Measurements from ENCODE around the gene RALGAPB.
"Not testable (repeated sequence)": the region's sequence is repeated elsewhere in the genome, so short reads cannot be mapped to it uniquely, and the experiment has no call there.

Gene RALGAPB

GRCh38 chr20:38441110-38441509 is 31.5 kb upstream of the RALGAPB start:
- H3K18ac ChIP-seq (ENCODE audit: low read depth in 1 of 2, low read length in 2 of 2); H2BK15ac ChIP-seq (ENCODE audit: low read depth, poor library complexity, severe bottlenecking); H3K4me3 ChIP-seq (ENCODE audit: insufficient read depth in 1 of 2, low read depth in 1 of 2, low read length in 2 of 2); DNase-seq; H3K36me3 ChIP-seq (ENCODE audit: control insufficient read depth in 1 of 2, insufficient read depth in 2 of 2, low read depth in 1 of 2, low read length in 2 of 2); H3K9me3 ChIP-seq (ENCODE audit: control insufficient read depth, low read length); H2AK5ac ChIP-seq (ENCODE audit: low read length, severe bottlenecking); H3K4me2 ChIP-seq (ENCODE audit: low read length, poor library complexity, severe bottlenecking); H2BK5ac ChIP-seq (ENCODE audit: low read depth, low read length, poor library complexity, severe bottlenecking); H2AFZ ChIP-seq (ENCODE audit: low read depth, low read length); H3K27me3 ChIP-seq (ENCODE audit: control insufficient read depth in 1 of 2, insufficient read depth in 1 of 2, low read length in 2 of 2); H3K4ac ChIP-seq (ENCODE audit: low read depth in 1 of 2, low read length in 2 of 2); H3K79me1 ChIP-seq (replicated peaks; ENCODE audit: low read length, poor library complexity, severe bottlenecking); H3K14ac ChIP-seq (ENCODE audit: low read length in 2 of 2); H2BK12ac ChIP-seq (ENCODE audit: low read length in 2 of 2); H4K8ac ChIP-seq (ENCODE audit: low read length); H4K91ac ChIP-seq (ENCODE audit: low read length); H3K4me1 ChIP-seq (ENCODE audit: control insufficient read depth, insufficient read depth, low read depth, low read length); H3K27ac ChIP-seq (ENCODE audit: low read length, poor library complexity, severe bottlenecking); H3K9ac ChIP-seq (ENCODE audit: low read length); H3K23ac ChIP-seq (ENCODE audit: low read length in 2 of 2); H2BK120ac ChIP-seq (ENCODE audit: low read depth, low read length): not testable (repeated sequence)
- 98% methylated on average over 4 of the region's 8 CpGs for WGBS

- H3K4me3 ChIP-seq (ENCODE audit: insufficient read depth in 1 of 2, low read depth in 1 of 2, low read length in 2 of 2): no peak overlapping the region
- no peak overlapping the region for H3K27ac ChIP-seq (ENCODE audit: low read length, poor library complexity, severe bottlenecking)
- H2BK15ac ChIP-seq (ENCODE audit: low read depth, poor library complexity, severe bottlenecking): no peak overlapping the region
- no peak overlapping the region for H2BK120ac ChIP-seq (ENCODE audit: low read depth, low read length)
- no peak overlapping the region for H4K91ac ChIP-seq (ENCODE audit: low read length)
- peaks cover 4% of the 10 kb centered on the region for H3K79me1 ChIP-seq (replicated peaks; ENCODE audit: low read length, poor library complexity, severe bottlenecking)
- 83% methylated on average over 9 of the region's 9 CpGs for WGBS
- no peak overlapping the region for H3K4ac ChIP-seq (ENCODE audit: low read depth in 1 of 2, low read length in 2 of 2)
- H2AFZ ChIP-seq (ENCODE audit: low read depth, low read length): no peak overlapping the region
- no peak overlapping the region for H3K18ac ChIP-seq (ENCODE audit: low read depth in 1 of 2, low read length in 2 of 2)
- no peak overlapping the region for H3K23ac ChIP-seq (ENCODE audit: low read length in 2 of 2)
- H2BK12ac ChIP-seq (ENCODE audit: low read length in 2 of 2): peak overlapping the region in 1 of 2 experiments; percentile 49
- no peaks in the 10 kb centered on the region for H3K36me3 ChIP-seq (ENCODE audit: control insufficient read depth in 1 of 2, insufficient read depth in 2 of 2, low read depth in 1 of 2, low read length in 2 of 2)
- no peak overlapping the region for H3K14ac ChIP-seq (ENCODE audit: low read length in 2 of 2)
- no peak overlapping the region for H2AK5ac ChIP-seq (ENCODE audit: low read length, severe bottlenecking)
- no peaks in the 10 kb centered on the region for H3K9me3 ChIP-seq (ENCODE audit: control insufficient read depth, low read length)
- H3K27me3 ChIP-seq (ENCODE audit: control insufficient read depth in 1 of 2, insufficient read depth in 1 of 2, low read length in 2 of 2): peaks cover 0 to 6% of the 10 kb centered on the region in 2 experiments
- no peak overlapping the region for H3K4me2 ChIP-seq (ENCODE audit: low read length, poor library complexity, severe bottlenecking)
- no peak for DNase-seq
- peaks cover 1% of the 10 kb centered on the region for H3K4me1 ChIP-seq (ENCODE audit: control insufficient read depth, insufficient read depth, low read depth, low read length)
- peak overlapping the region; percentile 9 for H4K8ac ChIP-seq (ENCODE audit: low read length)
- H3K9ac ChIP-seq (ENCODE audit: low read length): no peak overlapping the region
- no peak overlapping the region for H2BK5ac ChIP-seq (ENCODE audit: low read depth, low read length, poor library complexity, severe bottlenecking)
Measured at GRCh38 chr20:38441916-38442315, 30.7 kb upstream of the RALGAPB start.

- H3K4me2 ChIP-seq (ENCODE audit: low read length, poor library complexity, severe bottlenecking): no peak overlapping the region
- H3K18ac ChIP-seq (ENCODE audit: low read depth in 1 of 2, low read length in 2 of 2): no peak overlapping the region
- H3K36me3 ChIP-seq (ENCODE audit: control insufficient read depth in 1 of 2, insufficient read depth in 2 of 2, low read depth in 1 of 2, low read length in 2 of 2): peaks cover 11 to 26% of the 10 kb centered on the region in 2 experiments
- 79% methylated on average over 2 of the region's 3 CpGs for WGBS
- no peak overlapping the region for H3K14ac ChIP-seq (ENCODE audit: low read length in 2 of 2)
- no peak overlapping the region for H3K4ac ChIP-seq (ENCODE audit: low read depth in 1 of 2, low read length in 2 of 2)
- H2BK120ac ChIP-seq (ENCODE audit: low read depth, low read length): no peak overlapping the region
- peaks cover 18% of the 10 kb centered on the region for H3K79me1 ChIP-seq (replicated peaks; ENCODE audit: low read length, poor library complexity, severe bottlenecking)
- H2AK5ac ChIP-seq (ENCODE audit: low read length, severe bottlenecking): no peak overlapping the region
- H2BK15ac ChIP-seq (ENCODE audit: low read depth, poor library complexity, severe bottlenecking): no peak overlapping the region
- no peak overlapping the region for H2BK12ac ChIP-seq (ENCODE audit: low read length in 2 of 2)
- no peaks in the 10 kb centered on the region for H3K9me3 ChIP-seq (ENCODE audit: control insufficient read depth, low read length)
- H3K23ac ChIP-seq (ENCODE audit: low read length in 2 of 2): no peak overlapping the region
- H3K27me3 ChIP-seq (ENCODE audit: control insufficient read depth in 1 of 2, insufficient read depth in 1 of 2, low read length in 2 of 2): no peaks in the 10 kb centered on the region
- H3K9ac ChIP-seq (ENCODE audit: low read length): no peak overlapping the region
- DNase-seq: peak; percentile 22
- peaks cover 13% of the 10 kb centered on the region for H3K4me1 ChIP-seq (ENCODE audit: control insufficient read depth, insufficient read depth, low read depth, low read length)
- H3K4me3 ChIP-seq (ENCODE audit: insufficient read depth in 1 of 2, low read depth in 1 of 2, low read length in 2 of 2): no peak overlapping the region
- no peak overlapping the region for H4K8ac ChIP-seq (ENCODE audit: low read length)
- H3K27ac ChIP-seq (ENCODE audit: low read length, poor library complexity, severe bottlenecking): no peak overlapping the region
- H4K91ac ChIP-seq (ENCODE audit: low read length): no peak overlapping the region
- H2AFZ ChIP-seq (ENCODE audit: low read depth, low read length): no peak overlapping the region
- H2BK5ac ChIP-seq (ENCODE audit: low read depth, low read length, poor library complexity, severe bottlenecking): no peak overlapping the region
Measured at GRCh38 chr20:38445381-38445796, 27.3 kb upstream of the RALGAPB start.

- WGBS: 84% methylated on average over 6 of the region's 6 CpGs
- H3K4ac ChIP-seq (ENCODE audit: low read depth in 1 of 2, low read length in 2 of 2): no peak overlapping the region
- H2BK12ac ChIP-seq (ENCODE audit: low read length in 2 of 2): no peak overlapping the region
- H3K27ac ChIP-seq (ENCODE audit: low read length, poor library complexity, severe bottlenecking): no peak overlapping the region
- H2AK5ac ChIP-seq (ENCODE audit: low read length, severe bottlenecking): no peak overlapping the region
- peaks cover 15% of the 10 kb centered on the region for H3K4me1 ChIP-seq (ENCODE audit: control insufficient read depth, insufficient read depth, low read depth, low read length)
- no peak for DNase-seq
- H2BK5ac ChIP-seq (ENCODE audit: low read depth, low read length, poor library complexity, severe bottlenecking): no peak overlapping the region
- no peak overlapping the region for H3K14ac ChIP-seq (ENCODE audit: low read length in 2 of 2)
- peaks cover 18% of the 10 kb centered on the region for H3K79me1 ChIP-seq (replicated peaks; ENCODE audit: low read length, poor library complexity, severe bottlenecking)
- H4K91ac ChIP-seq (ENCODE audit: low read length): no peak overlapping the region
- H3K9me3 ChIP-seq (ENCODE audit: control insufficient read depth, low read length): no peaks in the 10 kb centered on the region
- H3K36me3 ChIP-seq (ENCODE audit: control insufficient read depth in 1 of 2, insufficient read depth in 2 of 2, low read depth in 1 of 2, low read length in 2 of 2): peaks cover 16 to 32% of the 10 kb centered on the region in 2 experiments
- H2AFZ ChIP-seq (ENCODE audit: low read depth, low read length): peak overlapping the region; percentile 29
- H2BK120ac ChIP-seq (ENCODE audit: low read depth, low read length): no peak overlapping the region
- no peak overlapping the region for H4K8ac ChIP-seq (ENCODE audit: low read length)
- no peak overlapping the region for H3K18ac ChIP-seq (ENCODE audit: low read depth in 1 of 2, low read length in 2 of 2)
- peak overlapping the region in 1 of 2 experiments; percentile 92 for H3K4me3 ChIP-seq (ENCODE audit: insufficient read depth in 1 of 2, low read depth in 1 of 2, low read length in 2 of 2)
- no peak overlapping the region for H2BK15ac ChIP-seq (ENCODE audit: low read depth, poor library complexity, severe bottlenecking)
- H3K4me2 ChIP-seq (ENCODE audit: low read length, poor library complexity, severe bottlenecking): no peak overlapping the region
- H3K23ac ChIP-seq (ENCODE audit: low read length in 2 of 2): no peak overlapping the region
- peak overlapping the region; percentile 97 for H3K9ac ChIP-seq (ENCODE audit: low read length)
- H3K27me3 ChIP-seq (ENCODE audit: control insufficient read depth in 1 of 2, insufficient read depth in 1 of 2, low read length in 2 of 2): no peaks in the 10 kb centered on the region
Measured at GRCh38 chr20:38445901-38446425, 26.7 kb upstream of the RALGAPB start.
